Measurements from ENCODE around the gene CBX4.

- TF ChIP-seq, protein P1, sequence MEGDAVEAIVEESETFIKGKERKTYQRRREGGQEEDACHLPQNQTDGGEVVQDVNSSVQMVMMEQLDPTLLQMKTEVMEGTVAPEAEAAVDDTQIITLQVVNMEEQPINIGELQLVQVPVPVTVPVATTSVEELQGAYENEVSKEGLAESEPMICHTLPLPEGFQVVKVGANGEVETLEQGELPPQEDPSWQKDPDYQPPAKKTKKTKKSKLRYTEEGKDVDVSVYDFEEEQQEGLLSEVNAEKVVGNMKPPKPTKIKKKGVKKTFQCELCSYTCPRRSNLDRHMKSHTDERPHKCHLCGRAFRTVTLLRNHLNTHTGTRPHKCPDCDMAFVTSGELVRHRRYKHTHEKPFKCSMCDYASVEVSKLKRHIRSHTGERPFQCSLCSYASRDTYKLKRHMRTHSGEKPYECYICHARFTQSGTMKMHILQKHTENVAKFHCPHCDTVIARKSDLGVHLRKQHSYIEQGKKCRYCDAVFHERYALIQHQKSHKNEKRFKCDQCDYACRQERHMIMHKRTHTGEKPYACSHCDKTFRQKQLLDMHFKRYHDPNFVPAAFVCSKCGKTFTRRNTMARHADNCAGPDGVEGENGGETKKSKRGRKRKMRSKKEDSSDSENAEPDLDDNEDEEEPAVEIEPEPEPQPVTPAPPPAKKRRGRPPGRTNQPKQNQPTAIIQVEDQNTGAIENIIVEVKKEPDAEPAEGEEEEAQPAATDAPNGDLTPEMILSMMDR (IDR thresholded peaks at IDR 0.05), result no peak
- TF ChIP-seq POLR2A (IDR thresholded peaks at IDR 0.05), result no peak
Measured at GRCh38 chr17:79833110-79833450, 6.2 kb downstream of the CBX4 start.
